NCI-H1048 (cell line): ENCODE measurements around the gene MIDN.
"Not testable (repeated sequence)": the region's sequence is repeated elsewhere in the genome, so short reads cannot be mapped to it uniquely, and the experiment has no call there.

Experiments used
- DNase-seq: peaks from one replicate; lab custom pipeline; 2025; lab: John Stamatoyannopoulos, UW

Gene MIDN

DNA sequence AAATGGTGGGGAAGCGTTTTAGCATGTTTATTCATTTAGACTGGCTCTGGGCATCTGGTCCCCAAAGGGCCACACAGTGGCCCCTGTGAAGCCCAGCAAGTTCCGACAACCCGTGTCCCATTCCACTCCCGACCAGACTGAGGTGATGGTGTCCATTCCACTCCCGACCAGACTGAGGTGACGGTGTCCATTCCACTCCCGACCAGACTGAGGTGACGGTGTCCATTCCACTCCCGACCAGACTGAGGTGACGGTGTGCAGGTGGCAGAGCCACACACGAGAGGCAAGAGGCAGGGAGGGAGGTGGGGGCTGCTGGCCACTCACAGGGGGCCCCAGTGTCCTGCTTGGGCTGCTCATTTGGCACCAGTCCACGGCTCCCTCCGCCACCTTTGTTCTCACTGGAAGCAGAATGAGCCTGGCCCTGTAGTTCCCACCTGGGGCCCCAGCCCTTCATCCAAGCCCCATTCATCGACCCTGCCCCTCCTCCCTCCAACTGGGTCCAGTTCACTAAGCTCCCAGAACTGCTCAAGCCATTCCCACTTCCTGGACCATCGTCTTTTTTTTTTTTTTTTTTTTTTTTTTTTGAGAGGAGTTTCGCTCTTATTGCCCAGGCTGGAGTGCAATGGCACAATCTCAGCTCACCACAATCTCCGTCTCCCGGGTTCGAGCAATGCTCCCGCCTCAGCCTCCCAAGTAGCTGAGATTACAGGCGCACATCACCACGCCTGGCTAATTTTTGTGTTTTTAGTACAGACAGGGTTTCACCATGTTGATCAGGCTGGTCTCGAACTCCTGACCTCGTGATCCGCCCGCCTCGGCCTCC lies 1.9 kb upstream of the MIDN start:
- not testable (repeated sequence) for DNase-seq

DNA sequence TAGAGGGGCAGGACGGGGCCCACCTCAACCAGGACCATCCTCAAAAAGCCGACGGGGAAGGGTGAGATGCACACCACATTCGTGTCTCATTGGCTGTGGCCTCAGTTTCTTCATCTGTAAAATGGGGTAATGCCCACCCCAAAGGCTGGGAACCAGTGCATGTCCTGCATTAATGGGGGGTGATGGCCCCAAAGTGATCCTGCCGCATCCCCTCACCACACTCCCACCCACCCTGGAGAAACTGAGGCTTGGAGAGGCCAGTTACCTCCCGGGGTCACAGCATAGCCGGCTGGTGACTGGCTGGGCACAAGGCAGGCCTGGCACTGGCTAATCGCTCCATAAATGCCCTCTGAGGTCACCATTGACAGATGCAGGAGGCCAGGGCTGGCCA lies 640 bp upstream of the MIDN start:
- DNase-seq = no peak

DNA sequence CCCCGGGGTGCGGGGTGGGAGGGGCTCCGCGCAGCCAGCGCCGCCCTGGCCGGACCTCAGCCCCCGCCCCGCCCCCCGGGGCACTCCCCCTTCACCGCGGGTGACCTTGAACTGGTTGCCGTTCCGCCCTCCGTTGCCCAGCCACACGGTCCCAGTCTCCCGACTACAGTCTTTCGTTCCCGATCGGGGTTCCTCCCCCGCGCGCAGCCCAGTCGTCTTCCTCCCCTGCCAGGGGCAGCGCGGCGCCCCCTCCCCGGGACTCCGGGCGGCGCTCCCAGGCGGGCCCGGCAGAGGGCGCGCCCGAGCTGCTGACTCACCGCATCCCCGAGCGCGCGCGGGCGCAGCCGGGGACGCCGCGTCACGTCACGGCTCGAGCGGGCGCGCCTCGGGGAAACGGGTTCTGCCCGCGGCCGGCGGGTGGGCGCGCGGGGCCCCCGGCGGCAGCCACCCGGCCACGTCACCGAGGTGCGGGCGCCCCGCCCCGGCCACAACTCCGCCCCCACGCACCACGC lies 459 bp downstream of the MIDN start:
- DNase-seq = no peak

DNA sequence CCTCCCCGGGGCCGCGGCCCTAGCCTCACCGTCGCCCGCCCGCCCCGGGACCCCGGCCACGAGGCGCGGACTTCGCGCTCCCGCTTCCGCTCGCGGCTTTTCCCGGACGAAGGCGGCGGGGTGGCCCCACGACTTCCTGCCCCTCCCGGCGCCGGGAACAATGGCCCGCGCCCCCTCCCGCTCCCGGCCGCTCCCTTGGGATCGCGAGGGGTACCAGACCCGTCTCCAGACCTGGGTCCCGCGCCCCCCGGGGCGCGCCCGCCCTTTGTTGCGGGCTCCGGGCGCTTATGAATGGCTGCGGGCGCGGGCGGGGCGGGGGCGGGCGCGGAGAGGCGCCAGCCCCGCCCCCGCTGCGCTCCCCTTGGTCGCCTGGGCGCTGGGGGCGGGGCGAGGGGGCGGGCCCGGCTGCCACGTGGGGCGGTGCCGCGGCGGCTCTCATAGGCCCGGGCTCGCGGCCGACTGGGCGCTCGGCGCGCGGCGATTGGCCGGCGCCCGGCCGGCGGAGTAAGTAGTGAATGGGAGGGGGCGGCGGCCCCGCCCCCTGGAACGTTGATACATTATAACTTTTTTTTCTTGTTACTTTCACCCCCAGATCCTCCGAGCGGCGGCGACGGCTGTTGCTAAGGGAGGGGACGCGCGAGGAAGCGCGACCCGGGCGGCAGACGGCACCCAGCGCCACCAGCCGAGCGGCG lies 1.1 kb downstream of the MIDN start:
- DNase-seq = peak; percentile 92

DNA sequence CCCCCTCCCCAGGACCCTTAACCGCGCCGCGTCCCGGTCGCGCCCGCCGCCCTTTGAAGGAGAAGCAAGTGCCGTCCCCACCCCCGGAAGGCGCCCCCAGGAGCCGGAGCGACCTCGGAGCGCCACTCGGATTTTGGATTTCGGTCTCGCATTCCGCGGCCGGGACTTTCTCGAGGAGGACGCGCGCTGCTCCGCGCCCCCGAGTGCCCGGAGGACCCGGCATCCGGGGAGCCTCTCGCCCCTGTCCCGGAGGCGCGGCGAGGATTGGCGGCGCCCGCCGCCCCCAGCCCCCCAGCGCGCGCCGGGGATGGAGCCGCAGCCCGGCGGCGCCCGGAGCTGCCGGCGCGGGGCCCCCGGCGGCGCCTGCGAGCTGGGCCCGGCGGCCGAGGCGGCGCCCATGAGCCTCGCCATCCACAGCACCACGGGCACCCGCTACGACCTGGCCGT lies 1.6 kb downstream of the MIDN start:
- no peak for DNase-seq

DNA sequence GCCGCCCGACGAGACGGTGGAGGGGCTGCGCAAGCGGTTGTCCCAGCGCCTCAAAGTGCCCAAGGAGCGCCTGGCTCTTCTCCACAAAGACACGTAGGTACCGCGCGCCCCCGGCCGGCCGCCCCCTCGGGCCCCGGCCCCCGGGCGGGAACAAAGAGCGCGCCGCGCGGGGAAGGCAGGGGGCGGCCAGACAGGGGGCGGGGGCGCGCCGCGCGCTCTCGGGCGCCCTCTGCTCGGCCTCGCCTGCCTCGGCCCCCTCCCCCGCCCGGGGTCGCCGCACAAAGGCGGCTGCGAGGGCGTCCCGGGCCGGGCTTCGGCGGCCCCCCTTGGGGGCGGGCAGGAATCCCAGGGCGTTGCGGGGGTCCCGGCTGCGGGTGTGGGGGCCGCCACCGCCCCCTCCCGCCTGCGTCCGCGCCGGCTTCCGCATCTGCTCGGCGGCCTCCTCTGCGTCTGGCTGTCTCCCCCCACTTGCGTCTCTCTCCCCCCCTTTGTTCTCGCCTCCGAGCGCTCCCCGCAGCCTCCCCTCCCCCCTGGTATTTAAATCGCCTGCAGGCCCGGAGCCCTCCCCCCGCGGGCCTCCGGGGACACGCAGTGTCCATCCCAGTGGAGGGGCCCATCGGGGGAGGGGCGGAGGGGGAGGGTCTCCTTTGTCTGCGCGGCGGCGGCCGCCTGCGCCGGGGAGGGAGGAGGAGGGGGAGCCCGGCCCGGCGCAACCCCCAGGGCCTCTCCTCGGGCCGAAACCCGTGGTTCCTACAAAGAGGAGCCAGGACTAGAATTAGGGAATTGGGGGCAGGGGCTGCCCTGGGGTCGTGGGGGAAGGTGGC lies 2.3 kb downstream of the MIDN start:
- no peak for DNase-seq

DNA sequence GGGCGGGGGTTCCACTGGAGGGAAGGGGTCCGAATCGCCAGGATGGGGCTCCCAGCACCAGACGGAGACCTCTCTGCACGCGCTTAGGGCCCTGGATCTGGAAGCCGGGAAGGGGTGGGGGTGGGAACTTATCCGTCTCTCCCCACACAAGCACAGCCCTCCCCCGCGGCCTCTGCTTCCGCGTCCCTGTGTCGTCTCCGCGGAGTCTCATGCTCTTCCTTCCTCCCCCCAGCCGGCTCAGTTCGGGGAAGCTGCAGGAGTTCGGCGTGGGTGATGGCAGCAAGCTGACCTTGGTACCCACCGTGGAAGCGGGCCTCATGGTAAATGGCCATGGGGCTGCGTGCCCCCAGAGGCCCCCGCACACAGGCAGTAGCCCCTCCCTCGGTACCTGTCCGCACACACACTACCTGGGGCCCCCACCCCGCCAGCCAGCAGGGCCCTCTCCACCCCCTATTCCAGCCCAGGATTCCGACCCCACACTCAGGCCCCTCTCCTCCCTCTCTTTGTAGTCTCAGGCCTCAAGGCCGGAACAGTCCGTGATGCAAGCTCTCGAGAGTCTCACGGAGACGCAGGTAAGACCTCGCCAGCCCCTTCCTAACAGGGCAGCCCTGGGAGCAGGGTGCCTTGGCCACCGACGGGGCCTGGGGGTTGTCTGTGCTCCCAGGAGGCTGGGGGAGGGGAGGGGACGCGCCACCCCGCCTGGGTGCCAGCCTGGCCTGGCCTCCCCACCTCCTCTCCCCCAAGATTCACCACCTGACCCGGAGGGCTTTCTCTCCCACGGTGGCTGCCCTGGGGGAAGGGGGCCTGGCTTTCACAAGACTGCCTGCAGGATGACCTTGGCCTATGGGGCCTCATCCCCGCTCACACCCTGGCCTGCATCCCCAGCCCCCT lies 3.2 kb downstream of the MIDN start:
- DNase-seq = no peak

DNA sequence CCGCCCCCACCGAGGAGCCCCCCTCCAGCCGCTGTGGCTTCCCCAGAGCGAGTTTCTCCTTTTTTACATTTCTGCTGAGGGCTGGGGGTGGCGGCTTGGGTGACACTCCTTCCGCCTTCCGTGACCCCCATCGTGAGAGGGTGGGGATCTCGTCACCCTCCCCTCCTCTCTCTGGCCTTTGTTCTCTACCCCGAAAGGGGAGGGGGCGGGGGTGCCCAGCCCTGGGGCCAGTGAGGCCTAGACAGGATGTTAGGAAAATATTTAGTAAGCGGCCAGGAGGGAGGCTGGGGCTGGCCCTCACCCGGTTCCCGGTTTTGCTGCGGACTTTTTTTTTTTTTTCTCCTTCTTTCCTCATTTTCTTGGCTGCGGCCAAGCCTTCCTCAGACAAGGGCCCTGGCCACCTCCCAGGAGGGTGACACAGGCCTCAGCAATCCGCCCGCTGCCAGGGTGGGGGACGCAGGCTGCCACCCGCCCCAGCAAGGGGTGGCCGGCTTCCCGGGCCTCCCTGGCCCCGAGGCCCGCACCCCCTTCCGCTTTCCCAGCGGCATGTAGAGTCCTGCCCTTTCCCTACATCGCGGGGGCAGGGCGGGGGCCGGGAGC lies 3.9 kb downstream of the MIDN start:
- DNase-seq = no peak

DNA sequence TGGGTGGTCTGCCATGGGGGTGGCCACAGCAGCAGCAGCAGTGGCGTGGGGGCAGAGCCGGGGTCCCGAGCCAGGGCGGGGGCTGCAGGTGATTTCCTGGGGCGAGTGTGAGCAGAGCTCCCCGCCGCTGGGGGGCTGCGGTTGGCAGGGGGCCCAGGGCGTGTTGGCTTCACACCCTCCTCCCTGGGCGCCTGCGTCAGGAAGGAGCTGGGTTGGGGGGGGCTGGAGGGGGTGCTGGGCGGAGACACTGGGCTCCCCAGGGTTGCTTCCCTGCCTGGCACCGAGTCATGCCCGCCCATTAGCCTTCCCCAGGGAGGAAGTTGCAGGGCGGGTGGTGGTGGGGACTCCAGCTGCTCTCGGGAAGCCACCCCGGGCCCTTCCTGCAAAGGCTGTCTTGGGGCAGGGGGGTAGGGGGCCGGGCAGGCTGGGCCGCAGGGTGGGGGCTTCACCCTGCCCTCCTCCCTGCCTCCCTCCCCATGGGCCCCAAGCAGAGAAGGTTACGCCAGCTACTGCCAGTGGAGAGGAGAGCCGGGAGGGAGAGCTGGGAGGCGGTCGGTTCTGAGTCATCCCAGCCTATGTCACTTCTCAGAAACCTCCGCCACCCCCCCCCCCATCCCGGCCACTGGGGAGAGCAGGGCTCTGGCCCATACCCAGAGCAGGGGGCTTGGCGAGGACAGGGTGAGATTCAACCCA lies 4.6 kb downstream of the MIDN start:
- no peak for DNase-seq

DNA sequence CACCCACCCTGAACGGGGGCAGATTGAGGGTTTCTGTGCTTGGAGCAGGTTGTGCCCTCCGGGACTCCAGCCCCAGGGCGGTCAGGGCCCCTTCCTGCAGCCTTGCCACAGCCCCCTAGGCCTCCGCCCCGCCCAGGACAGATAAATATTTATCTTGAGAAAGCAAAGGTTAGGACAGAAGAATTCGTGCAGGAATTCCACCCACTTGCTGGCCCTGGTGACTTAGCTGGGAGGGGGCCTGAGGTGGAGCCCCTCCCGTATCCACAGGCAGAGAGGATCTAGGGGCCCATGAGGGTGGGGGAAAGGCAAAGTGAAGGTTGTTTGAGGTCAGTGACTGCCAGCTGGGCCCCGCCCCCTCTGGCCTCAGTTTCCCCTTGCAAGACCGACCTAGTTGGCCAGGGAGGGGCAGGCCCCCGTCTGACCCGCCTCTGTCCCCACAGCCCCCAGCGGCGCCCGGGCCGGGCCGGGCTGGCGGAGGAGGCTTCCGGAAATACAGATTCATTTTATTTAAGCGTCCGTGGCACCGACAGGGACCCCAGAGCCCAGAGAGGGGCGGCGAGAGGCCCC lies 5.2 kb downstream of the MIDN start:
- no peak for DNase-seq

DNA sequence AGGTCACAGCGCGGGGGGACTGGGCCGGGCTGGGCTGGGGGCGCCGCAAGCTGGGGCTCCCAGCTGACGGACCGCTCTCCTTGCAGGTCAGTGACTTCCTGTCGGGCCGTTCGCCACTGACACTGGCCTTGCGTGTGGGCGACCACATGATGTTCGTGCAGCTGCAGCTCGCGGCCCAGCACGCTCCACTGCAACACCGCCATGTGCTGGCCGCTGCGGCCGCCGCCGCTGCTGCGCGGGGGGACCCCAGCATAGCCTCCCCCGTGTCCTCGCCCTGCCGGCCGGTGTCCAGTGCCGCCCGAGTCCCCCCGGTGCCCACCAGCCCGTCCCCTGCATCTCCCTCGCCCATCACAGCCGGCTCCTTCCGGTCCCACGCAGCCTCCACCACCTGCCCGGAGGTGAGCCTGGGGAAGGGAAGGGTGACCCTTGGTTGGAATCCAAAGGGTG lies 5.7 kb downstream of the MIDN start:
- DNase-seq = no peak

DNA sequence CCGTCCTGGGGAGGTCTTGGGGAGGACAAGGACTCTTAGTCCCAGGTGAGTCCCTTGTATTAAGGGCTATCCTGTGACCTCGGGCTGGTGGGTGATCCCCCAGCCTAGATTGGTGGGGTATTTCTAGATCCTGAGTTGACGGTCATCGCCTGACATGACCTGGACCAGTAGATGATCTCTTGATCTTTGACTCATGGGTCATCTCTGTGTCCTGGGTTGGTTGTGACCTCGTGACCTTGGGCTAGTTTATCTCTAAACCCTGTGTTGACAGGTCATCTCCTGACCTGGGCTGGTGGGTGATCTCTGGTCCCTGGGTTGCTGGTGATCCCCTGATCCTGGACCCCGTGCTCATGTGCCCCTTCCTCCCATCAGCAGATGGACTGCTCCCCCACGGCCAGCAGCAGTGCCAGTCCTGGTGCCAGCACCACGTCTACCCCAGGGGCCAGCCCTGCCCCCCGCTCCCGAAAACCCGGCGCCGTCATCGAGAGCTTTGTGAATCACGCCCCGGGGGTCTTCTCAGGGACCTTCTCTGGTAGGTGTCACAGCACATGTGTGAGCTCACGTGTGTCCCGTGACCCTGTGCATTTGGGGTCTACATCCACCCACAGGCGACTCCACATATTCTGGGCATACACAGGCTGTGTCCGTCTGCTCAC lies 6.3 kb downstream of the MIDN start:
- no peak for DNase-seq

DNA sequence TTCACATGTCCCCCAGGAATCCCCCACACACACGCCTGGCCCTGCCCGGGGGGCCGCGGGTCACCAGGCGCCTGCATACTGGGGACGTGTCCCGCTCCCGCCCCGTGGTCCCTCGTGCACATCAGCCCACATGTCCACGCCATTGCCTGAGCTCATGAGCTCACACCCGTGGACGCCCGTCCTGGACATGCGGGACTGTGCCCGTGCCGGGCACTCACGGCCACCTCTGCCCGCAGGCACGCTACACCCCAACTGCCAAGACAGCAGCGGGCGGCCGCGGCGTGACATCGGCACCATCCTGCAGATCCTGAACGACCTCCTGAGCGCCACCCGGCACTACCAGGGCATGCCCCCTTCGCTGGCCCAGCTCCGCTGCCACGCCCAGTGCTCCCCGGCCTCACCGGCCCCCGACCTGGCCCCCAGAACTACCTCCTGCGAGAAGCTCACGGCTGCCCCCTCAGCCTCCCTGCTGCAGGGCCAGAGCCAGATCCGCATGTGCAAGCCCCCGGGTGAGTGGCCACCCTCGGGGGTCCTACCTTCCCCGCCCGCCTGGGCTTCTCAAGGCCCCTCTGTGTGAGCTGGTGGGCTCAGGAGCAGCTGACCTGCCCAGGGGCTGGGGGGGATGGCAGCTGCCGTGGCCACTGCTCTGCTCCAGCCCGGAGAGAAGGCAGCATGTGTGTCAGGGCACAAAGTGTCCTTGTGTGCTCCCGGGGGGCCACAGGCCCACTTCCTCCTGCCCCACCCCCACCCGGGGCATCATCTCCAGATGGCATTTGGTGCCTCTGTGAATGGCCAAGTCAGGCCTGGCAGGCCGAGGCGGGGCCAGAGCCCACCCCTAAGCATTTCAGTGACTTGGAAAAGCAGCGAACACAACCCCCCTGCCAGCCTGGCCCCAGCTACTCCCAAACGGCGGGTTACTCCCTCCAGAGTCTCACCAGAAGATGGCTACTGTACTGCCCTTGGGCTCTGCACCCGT lies 7.1 kb downstream of the MIDN start:
- DNase-seq = no peak

DNA sequence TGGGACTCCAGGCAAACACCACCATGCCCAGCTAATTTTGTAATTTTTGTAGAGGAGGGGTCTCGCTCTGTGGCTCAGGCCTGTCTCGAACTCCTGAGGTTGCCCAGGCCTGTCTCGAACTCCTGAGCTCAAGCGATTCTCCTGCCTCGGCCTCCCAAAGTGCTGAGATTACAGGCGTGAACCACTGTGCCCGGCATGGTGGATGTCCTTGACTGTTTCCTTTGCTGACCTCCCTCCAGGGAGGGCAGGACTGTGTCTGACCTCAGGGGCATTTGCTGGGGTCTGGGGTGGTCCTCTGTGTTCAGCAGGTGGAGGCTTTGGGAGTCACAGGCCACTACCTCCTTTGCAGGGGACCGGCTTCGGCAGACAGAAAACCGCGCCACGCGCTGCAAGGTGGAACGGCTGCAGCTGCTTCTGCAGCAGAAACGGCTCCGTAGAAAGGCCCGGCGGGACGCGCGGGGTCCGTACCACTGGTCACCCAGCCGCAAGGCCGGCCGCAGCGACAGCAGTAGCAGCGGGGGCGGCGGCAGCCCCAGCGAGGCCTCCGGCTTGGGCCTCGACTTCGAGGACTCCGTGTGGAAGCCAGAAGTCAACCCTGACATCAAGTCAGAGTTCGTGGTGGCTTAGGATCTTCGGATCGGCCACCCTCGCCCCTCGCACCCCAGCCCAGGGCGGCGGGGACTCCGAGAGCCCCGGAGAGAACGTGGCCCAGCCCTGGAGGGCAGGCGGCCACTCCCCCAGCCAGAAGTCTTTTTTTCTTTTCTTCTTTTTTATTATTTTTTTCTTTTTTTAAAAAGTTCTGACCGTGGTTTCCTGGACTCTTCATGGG lies 8.5 kb downstream of the MIDN start:
- no peak for DNase-seq

DNA sequence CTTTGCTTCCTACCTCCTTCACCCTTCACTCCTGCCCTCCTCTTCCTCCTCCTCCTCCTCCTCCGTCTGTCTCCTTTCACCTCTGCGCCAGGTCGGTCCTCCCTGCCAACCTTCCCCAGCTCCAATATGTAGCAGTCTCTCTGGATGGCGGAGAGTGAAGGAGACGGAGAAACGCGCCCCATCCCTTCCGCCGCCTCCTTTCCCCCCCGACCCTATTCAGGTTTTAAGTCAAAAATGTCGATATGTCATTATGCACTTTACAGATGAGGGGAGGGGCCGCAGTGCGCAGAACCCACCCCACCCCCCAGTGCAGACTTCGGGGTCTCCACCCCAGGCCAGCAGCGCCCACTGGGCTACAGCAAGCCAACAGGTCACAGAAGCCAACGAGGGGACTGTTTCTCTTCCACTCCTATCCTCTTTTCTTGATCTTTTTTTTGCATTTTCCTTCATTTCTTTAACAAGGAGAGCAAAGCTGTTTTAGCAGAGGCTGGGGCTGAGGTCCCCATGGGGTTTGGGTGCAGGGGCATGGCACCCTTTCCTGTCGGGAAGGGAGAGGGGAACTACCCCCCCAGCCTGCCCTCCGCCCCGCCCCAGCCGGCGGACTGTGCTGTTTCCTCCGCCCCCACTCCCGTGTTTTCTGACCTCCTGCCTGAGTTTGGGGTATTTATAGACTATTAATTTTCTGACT lies 9.2 kb downstream of the MIDN start:
- no peak for DNase-seq

DNA sequence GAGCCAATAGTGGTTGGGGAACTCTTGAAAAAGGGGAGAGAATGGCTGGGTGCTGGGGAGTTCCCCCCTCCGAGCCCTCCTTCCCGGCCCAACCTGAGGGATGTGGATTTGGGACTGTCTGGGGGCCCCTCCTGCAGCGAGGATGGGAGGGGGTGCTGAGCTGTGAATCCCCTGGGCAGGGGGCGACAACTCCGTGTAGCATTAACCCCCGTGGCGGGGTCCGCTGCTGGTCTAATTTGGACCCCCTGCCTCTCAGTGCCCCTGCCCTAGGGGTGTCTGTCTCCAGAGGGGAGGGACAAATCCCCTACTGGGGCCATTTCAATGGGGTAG lies 9.7 kb downstream of the MIDN start:
- no peak for DNase-seq

DNA sequence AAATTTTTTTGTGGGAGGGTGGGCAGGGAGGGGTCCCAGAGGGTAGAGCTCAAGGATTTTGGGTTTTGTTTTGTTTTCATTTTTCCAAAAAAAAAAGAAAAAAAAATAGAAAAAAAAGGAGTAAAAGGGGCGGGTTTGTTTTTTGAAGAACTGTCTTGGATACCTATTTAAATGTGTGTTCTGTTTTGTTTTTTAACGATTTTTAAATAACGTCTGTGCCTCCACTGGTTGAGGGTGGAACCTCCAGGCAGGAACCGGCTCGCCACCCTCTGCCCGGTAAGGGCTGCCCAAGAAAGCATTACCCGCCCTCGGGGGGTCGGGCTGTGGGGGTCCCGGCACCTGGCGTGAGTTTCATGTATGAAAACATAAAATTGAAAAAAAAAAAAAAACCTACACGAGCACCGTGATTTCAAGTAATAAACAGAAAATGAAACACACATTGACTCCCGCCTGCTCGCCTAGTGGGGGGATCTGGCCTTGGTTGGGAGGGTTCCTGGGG lies 10.4 kb downstream of the MIDN start:
- DNase-seq = no peak
